HepG2 (cell line): ENCODE results near the gene ZFR. TPM values are rescaled to one million over a fixed set of nuclear protein-coding genes. Genes with fewer than 3 reads are reported as not detected.

Source experiments
- ETV6 ChIP-seq: sonication (generic); formaldehyde crosslinking; conservative IDR thresholded peaks from 2 replicates; pipeline ENCODE4 v1.4.0; 2020; ENCODE audit warnings: missing genetic modification reagents
- HOXA3 ChIP-seq: sonication (generic); formaldehyde crosslinking; IDR thresholded peaks from 2 replicates; pipeline ENCODE4 v1.5.0; 2020; ENCODE audit warnings: missing genetic modification reagents
- KDM4B ChIP-seq: sonication (generic); formaldehyde crosslinking; IDR thresholded peaks from 2 replicates; pipeline ENCODE4 v1.4.0; 2020; ENCODE audit warnings: missing genetic modification reagents
- PAF1 ChIP-seq: IDR thresholded peaks from 2 replicates; pipeline ENCODE4 v1.6.1; 2016; ENCODE audit warnings: missing genetic modification reagents, missing compliant biosample characterization
- TIGD3 ChIP-seq: sonication (generic); formaldehyde crosslinking; IDR thresholded peaks from 2 replicates; pipeline ENCODE4 v1.5.1; 2020; ENCODE audit warnings: mild to moderate bottlenecking, missing genetic modification reagents, borderline replicate concordance
- ZMYM2 ChIP-seq: sonication (generic); formaldehyde crosslinking; IDR thresholded peaks from 2 replicates; pipeline ENCODE4 v1.8.0; 2022; ENCODE audit warnings: mild to moderate bottlenecking, missing genetic modification reagents
- ZNF296 ChIP-seq: sonication (generic); formaldehyde crosslinking; conservative IDR thresholded peaks from 2 replicates; pipeline ENCODE4 v1.5.0; 2020; ENCODE audit warnings: mild to moderate bottlenecking, missing genetic modification reagents
- ZNF644 ChIP-seq: IDR thresholded peaks from 2 replicates; pipeline ENCODE4 v1.6.1; 2016; ENCODE audit warnings: low read depth
- ZNF777 ChIP-seq: sonication (generic); formaldehyde crosslinking; IDR thresholded peaks from 2 replicates; pipeline ENCODE4 v1.4.0; 2020; ENCODE audit warnings: missing genetic modification reagents
- polyA plus RNA-seq, 8 experiments: library from polyadenylated mRNA; depleted of rRNA in 3 of 8; stranded (reverse) in 7 of 8; unstranded in 1 of 8; fragments of >200 nt; fragmentation: Illumina TruSeq in 4 of 8; extraction: Trizol in 4 of 8; gene quantifications; 2 replicates each; pipeline versions ENCODE4 v1.2.1 to v1.2.3, GENCODE V29; 2011 to 2016; ENCODE audit warnings: low read depth in 4 of 8, missing spikeins in 1 of 8, mixed read lengths in 1 of 8; ENCODE audit not compliant: insufficient read depth in 1 of 8
- total RNA-seq, 5 experiments: library from RNA; depleted of rRNA; stranded (reverse); fragments of >200 nt; fragmentation: Illumina TruSeq; extraction: Trizol; gene quantifications; 2 replicates each; pipeline ENCODE4 v1.2.3, GENCODE V29; 2016; ENCODE audit warnings: low read depth in 1 of 5
- TF ChIP-seq, protein P1 (sequence below): sonication (generic); formaldehyde crosslinking; IDR thresholded peaks from 2 replicates; pipeline ENCODE4 v1.9.0; 2021; ENCODE audit warnings: missing genetic modification reagents, borderline replicate concordance
- TF ChIP-seq, protein P2 (sequence below): IDR thresholded peaks from 2 replicates; pipeline ENCODE4 v1.6.1; 2016
- TF ChIP-seq, protein P3 (sequence below): sonication (generic); formaldehyde crosslinking; IDR thresholded peaks from 2 replicates; pipeline ENCODE4 v1.4.0; 2020; ENCODE audit warnings: low read depth, mild to moderate bottlenecking, missing genetic modification reagents
- TF ChIP-seq, protein P4 (sequence below): sonication (generic); formaldehyde crosslinking; IDR thresholded peaks from 2 replicates; pipeline ENCODE4 v1.5.1; 2020; ENCODE audit warnings: missing genetic modification reagents, mild to moderate bottlenecking, borderline replicate concordance

The ZFR gene
- total and polyA plus RNA-seq, 2 of the 13 experiments (the other 11 are each of a cell fraction or from before 2014, with no cell fraction given): 89.0 to 92.8 TPM

GRCh38 chr5:32352685-32353084 is 91.9 kb downstream of the ZFR start (continued):
- TF ChIP-seq, protein P1, sequence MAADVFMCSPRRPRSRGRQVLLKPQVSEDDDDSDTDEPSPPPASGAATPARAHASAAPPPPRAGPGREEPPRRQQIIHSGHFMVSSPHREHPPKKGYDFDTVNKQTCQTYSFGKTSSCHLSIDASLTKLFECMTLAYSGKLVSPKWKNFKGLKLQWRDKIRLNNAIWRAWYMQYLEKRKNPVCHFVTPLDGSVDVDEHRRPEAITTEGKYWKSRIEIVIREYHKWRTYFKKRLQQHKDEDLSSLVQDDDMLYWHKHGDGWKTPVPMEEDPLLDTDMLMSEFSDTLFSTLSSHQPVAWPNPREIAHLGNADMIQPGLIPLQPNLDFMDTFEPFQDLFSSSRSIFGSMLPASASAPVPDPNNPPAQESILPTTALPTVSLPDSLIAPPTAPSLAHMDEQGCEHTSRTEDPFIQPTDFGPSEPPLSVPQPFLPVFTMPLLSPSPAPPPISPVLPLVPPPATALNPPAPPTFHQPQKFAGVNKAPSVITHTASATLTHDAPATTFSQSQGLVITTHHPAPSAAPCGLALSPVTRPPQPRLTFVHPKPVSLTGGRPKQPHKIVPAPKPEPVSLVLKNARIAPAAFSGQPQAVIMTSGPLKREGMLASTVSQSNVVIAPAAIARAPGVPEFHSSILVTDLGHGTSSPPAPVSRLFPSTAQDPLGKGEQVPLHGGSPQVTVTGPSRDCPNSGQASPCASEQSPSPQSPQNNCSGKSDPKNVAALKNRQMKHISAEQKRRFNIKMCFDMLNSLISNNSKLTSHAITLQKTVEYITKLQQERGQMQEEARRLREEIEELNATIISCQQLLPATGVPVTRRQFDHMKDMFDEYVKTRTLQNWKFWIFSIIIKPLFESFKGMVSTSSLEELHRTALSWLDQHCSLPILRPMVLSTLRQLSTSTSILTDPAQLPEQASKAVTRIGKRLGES (CRISPR knock-in tag): no peak
- TF ChIP-seq ZNF296 (CRISPR knock-in tag) (no peak), ZNF644 (CRISPR knock-in tag) (no peak), TIGD3 (CRISPR knock-in tag) (no peak), ETV6 (no peak), ZMYM2 (CRISPR knock-in tag) (no peak), KDM4B (CRISPR knock-in tag) (no peak), HOXA3 (CRISPR knock-in tag) (no peak), ZNF777 (no peak), PAF1 (CRISPR knock-in tag) (0 out of 2 replicates have a peak, but pooled peaks have one; percentile 21)
- TF ChIP-seq, protein P2, sequence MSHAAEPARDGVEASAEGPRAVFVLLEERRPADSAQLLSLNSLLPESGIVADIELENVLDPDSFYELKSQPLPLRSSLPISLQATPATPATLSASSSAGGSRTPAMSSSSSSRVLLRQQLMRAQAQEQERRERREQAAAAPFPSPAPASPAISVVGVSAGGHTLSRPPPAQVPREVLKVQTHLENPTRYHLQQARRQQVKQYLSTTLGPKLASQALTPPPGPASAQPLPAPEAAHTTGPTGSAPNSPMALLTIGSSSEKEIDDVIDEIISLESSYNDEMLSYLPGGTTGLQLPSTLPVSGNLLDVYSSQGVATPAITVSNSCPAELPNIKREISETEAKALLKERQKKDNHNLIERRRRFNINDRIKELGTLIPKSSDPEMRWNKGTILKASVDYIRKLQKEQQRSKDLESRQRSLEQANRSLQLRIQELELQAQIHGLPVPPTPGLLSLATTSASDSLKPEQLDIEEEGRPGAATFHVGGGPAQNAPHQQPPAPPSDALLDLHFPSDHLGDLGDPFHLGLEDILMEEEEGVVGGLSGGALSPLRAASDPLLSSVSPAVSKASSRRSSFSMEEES (CRISPR knock-in tag): no peak
- TF ChIP-seq, protein P3, sequence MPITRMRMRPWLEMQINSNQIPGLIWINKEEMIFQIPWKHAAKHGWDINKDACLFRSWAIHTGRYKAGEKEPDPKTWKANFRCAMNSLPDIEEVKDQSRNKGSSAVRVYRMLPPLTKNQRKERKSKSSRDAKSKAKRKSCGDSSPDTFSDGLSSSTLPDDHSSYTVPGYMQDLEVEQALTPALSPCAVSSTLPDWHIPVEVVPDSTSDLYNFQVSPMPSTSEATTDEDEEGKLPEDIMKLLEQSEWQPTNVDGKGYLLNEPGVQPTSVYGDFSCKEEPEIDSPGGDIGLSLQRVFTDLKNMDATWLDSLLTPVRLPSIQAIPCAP (CRISPR knock-in tag): no peak
- TF ChIP-seq, protein P4, sequence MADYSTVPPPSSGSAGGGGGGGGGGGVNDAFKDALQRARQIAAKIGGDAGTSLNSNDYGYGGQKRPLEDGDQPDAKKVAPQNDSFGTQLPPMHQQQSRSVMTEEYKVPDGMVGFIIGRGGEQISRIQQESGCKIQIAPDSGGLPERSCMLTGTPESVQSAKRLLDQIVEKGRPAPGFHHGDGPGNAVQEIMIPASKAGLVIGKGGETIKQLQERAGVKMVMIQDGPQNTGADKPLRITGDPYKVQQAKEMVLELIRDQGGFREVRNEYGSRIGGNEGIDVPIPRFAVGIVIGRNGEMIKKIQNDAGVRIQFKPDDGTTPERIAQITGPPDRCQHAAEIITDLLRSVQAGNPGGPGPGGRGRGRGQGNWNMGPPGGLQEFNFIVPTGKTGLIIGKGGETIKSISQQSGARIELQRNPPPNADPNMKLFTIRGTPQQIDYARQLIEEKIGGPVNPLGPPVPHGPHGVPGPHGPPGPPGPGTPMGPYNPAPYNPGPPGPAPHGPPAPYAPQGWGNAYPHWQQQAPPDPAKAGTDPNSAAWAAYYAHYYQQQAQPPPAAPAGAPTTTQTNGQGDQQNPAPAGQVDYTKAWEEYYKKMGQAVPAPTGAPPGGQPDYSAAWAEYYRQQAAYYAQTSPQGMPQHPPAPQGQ (CRISPR knock-in tag): no peak
